ENCODE data around the gene MAP2K1.
A peak's percentile ranks its signal among the peaks of the same experiment; 100 is the strongest.

MAP2K1 gene

GRCh38 chr15:66387163-66388042 is 691 bp downstream of the MAP2K1 start:
- Histone ChIP-seq H3K4me3 (ENCODE audit: low read depth, low read length) (peak overlapping the region; percentile 80), H3K36me3 (no peaks in the 10 kb centered on the region; the same call in none of the 2 replicates), H3K27me3 (ENCODE audit: insufficient read depth, low read depth, severe bottlenecking) (no peaks in the 10 kb centered on the region), H3K27ac (peak overlapping the region; percentile 70), H3K9me3 (ENCODE audit: severe bottlenecking) (no peaks in the 10 kb centered on the region)
- peak; percentile 78 for TF ChIP-seq CTCF (IDR thresholded peaks at IDR 0.05; ENCODE audit: low read depth, low read length)
- DNase-seq = peak; percentile 58

- Histone ChIP-seq H3K4me3 (ENCODE audit: low read depth, low read length) (peak overlapping the region; percentile 80), H3K27ac (no peak overlapping the region), H3K9me3 (ENCODE audit: severe bottlenecking) (no peaks in the 10 kb centered on the region), H3K36me3 (no peaks in the 10 kb centered on the region; the same call in none of the 2 replicates), H3K27me3 (ENCODE audit: insufficient read depth, low read depth, severe bottlenecking) (no peaks in the 10 kb centered on the region)
- no peak for DNase-seq
- no peak for TF ChIP-seq CTCF (IDR thresholded peaks at IDR 0.05; ENCODE audit: low read depth, low read length)
Measured at GRCh38 chr15:66388043-66388363, 1.3 kb downstream of the MAP2K1 start.

- TF ChIP-seq CTCF (IDR thresholded peaks at IDR 0.05; ENCODE audit: low read depth, low read length) = no peak
- H3K9me3 ChIP-seq (ENCODE audit: severe bottlenecking) = no peaks in the 10 kb centered on the region
- H3K4me3 ChIP-seq (ENCODE audit: low read depth, low read length) = no peak overlapping the region
- H3K36me3 ChIP-seq = no peaks in the 10 kb centered on the region; the same call in none of the 2 replicates
- no peak overlapping the region for H3K27ac ChIP-seq
- no peak for DNase-seq
- H3K27me3 ChIP-seq (ENCODE audit: insufficient read depth, low read depth, severe bottlenecking) = no peaks in the 10 kb centered on the region
Measured at GRCh38 chr15:66388576-66388975, 1.9 kb downstream of the MAP2K1 start.

GRCh38 chr15:66389098-66389858 is 2.6 kb downstream of the MAP2K1 start:
- H3K27me3 ChIP-seq (ENCODE audit: insufficient read depth, low read depth, severe bottlenecking) = no peaks in the 10 kb centered on the region
- DNase-seq = no peak
- H3K4me3 ChIP-seq (ENCODE audit: low read depth, low read length) = no peak overlapping the region
- no peaks in the 10 kb centered on the region; the same call in none of the 2 replicates for H3K36me3 ChIP-seq
- H3K27ac ChIP-seq = no peak overlapping the region
- no peak for TF ChIP-seq CTCF (IDR thresholded peaks at IDR 0.05; ENCODE audit: low read depth, low read length)
- no peaks in the 10 kb centered on the region for H3K9me3 ChIP-seq (ENCODE audit: severe bottlenecking)

- Histone ChIP-seq H3K27ac (no peak overlapping the region), H3K27me3 (ENCODE audit: insufficient read depth, low read depth, severe bottlenecking) (no peaks in the 10 kb centered on the region), H3K36me3 (no peaks in the 10 kb centered on the region; the same call in none of the 2 replicates), H3K9me3 (ENCODE audit: severe bottlenecking) (no peaks in the 10 kb centered on the region), H3K4me3 (ENCODE audit: low read depth, low read length) (no peak overlapping the region)
- no peak for TF ChIP-seq CTCF (IDR thresholded peaks at IDR 0.05; ENCODE audit: low read depth, low read length)
- no peak for DNase-seq
Measured at GRCh38 chr15:66389859-66390381, 3.2 kb downstream of the MAP2K1 start.
